H9 (cell line): ENCODE measurements around the gene MRPL36. TPM values are rescaled to one million over a fixed set of nuclear protein-coding genes. Genes with fewer than 3 reads are reported as not detected.

ENCODE experiments used
- DNase-seq: peaks from one replicate; pipeline ENCODE4 v3.0.0-alpha.2; 2017
- H2AFZ ChIP-seq: one replicate; pipeline ENCODE4 v1.6.1; 2013; ENCODE audit warnings: mild to moderate bottlenecking, low read length, control low read depth, moderate library complexity
- H2AK5ac ChIP-seq: 2 replicates; pipeline ENCODE4 v1.6.1; 2013; ENCODE audit warnings: low read length, control low read depth, mixed read lengths; ENCODE audit not compliant: insufficient read length
- H2BK120ac ChIP-seq: one replicate; pipeline ENCODE4 v1.6.1; 2013; ENCODE audit warnings: low read depth, mild to moderate bottlenecking, low read length, control low read depth, inconsistent platforms; ENCODE audit not compliant: poor library complexity, severe bottlenecking
- H2BK12ac ChIP-seq: 2 replicates; pipeline ENCODE4 v1.6.1; 2013; ENCODE audit warnings: low read length, control low read depth, mixed read lengths, low read depth; ENCODE audit not compliant: insufficient read length
- H2BK15ac ChIP-seq: 2 replicates; pipeline ENCODE4 v1.6.1; 2013; ENCODE audit warnings: low read depth, low read length, control low read depth
- H2BK20ac ChIP-seq: one replicate; pipeline ENCODE4 v1.6.1; 2013; ENCODE audit warnings: low read depth, mild to moderate bottlenecking, low read length, control low read depth, inconsistent platforms; ENCODE audit not compliant: poor library complexity, severe bottlenecking
- H2BK5ac ChIP-seq: 2 replicates; pipeline ENCODE4 v1.6.1; 2013; ENCODE audit warnings: low read length, control low read depth, mixed read lengths; ENCODE audit not compliant: insufficient read length
- H3K14ac ChIP-seq: 2 replicates; pipeline ENCODE4 v1.6.1; 2013; ENCODE audit warnings: low read length, control low read depth; ENCODE audit not compliant: insufficient read depth
- H3K18ac ChIP-seq: 2 replicates; pipeline ENCODE4 v1.6.1; 2013; ENCODE audit warnings: low read depth, mild to moderate bottlenecking, mixed read lengths, low read length, control low read depth; ENCODE audit not compliant: insufficient read length
- H3K23ac ChIP-seq: 2 replicates; pipeline ENCODE4 v1.6.1; 2013; ENCODE audit warnings: low read length, control low read depth, mixed read lengths, low read depth; ENCODE audit not compliant: insufficient read length
- H3K23me2 ChIP-seq: 2 replicates; pipeline ENCODE4 v1.6.1; 2013; ENCODE audit warnings: low read depth, mild to moderate bottlenecking, mixed read lengths, low read length, control low read depth; ENCODE audit not compliant: insufficient read length, poor library complexity, severe bottlenecking
- H3K27ac ChIP-seq: 2 replicates; pipeline ENCODE4 v1.5.1; 2013; ENCODE audit warnings: low read length, control low read depth, mixed read lengths, low read depth; ENCODE audit not compliant: insufficient read length
- H3K27me3 ChIP-seq: 2 replicates; pipeline ENCODE4 v1.6.1; 2013; ENCODE audit warnings: low read length, control low read depth, inconsistent platforms; ENCODE audit not compliant: insufficient read depth
- H3K4ac ChIP-seq: 2 replicates; pipeline ENCODE4 v1.6.1; 2013; ENCODE audit warnings: low read depth, mild to moderate bottlenecking, control low read depth, inconsistent platforms, low read length, moderate library complexity
- H3K4me1 ChIP-seq: 2 replicates; pipeline ENCODE4 v1.6.1; 2013; ENCODE audit warnings: low read length, control low read depth, inconsistent platforms; ENCODE audit not compliant: insufficient read depth
- H3K4me2 ChIP-seq: 2 replicates; pipeline ENCODE4 v1.6.1; 2013; ENCODE audit warnings: low read length, control low read depth, mixed read lengths; ENCODE audit not compliant: insufficient read length, insufficient read depth
- H3K56ac ChIP-seq: 2 replicates; pipeline ENCODE4 v1.6.1; 2013; ENCODE audit warnings: low read depth, mild to moderate bottlenecking, mixed read lengths, low read length, control low read depth; ENCODE audit not compliant: insufficient read length
- H3K79me1 ChIP-seq: 2 replicates; pipeline ENCODE4 v1.6.1; 2013; ENCODE audit warnings: low read depth, mild to moderate bottlenecking, moderate library complexity, low read length, control low read depth, inconsistent platforms; ENCODE audit not compliant: insufficient read depth, poor library complexity, severe bottlenecking
- H3K79me2 ChIP-seq: 2 replicates; pipeline ENCODE4 v1.6.1; 2013; ENCODE audit warnings: low read length, control low read depth, inconsistent platforms; ENCODE audit not compliant: insufficient read depth
- H3K9ac ChIP-seq: 2 replicates; pipeline ENCODE4 v1.6.1; 2013; ENCODE audit warnings: low read length, control low read depth, mixed read lengths; ENCODE audit not compliant: insufficient read length; ENCODE audit errors: extremely low read depth
- H3K9me3 ChIP-seq: one replicate; pipeline ENCODE4 v1.6.1; 2013; ENCODE audit warnings: low read depth, low read length, inconsistent platforms; ENCODE audit not compliant: control insufficient read depth
- H3T11ph ChIP-seq: one replicate; pipeline ENCODE4 v1.6.1; 2013; ENCODE audit warnings: mild to moderate bottlenecking, low read length, control low read depth, inconsistent platforms
- H4K20me1 ChIP-seq: one replicate; pipeline ENCODE4 v1.6.1; 2013; ENCODE audit not compliant: control insufficient read depth, insufficient read length, insufficient read depth
- H4K5ac ChIP-seq: 2 replicates; pipeline ENCODE4 v1.6.1; 2013; ENCODE audit warnings: low read depth, mild to moderate bottlenecking, mixed read lengths, low read length, control low read depth; ENCODE audit not compliant: insufficient read length
- H4K8ac ChIP-seq: replicated peaks from 2 replicates; pipeline ENCODE4 v1.6.1; 2013; ENCODE audit warnings: low read length, control low read depth, mixed read lengths, low read depth; ENCODE audit not compliant: insufficient read length
- H4K91ac ChIP-seq: 2 replicates; pipeline ENCODE4 v1.6.1; 2013; ENCODE audit warnings: low read depth, mild to moderate bottlenecking, moderate library complexity, mixed read lengths, low read length, control low read depth; ENCODE audit not compliant: insufficient read length
- H3K27ac Mint-ChIP-seq, 3 experiments: 2 replicates in 2 of 3; 3 replicates in 1 of 3; pipeline ENCODE4 v1.8.0; 2020 to 2021; ENCODE audit warnings: mixed read lengths in 3 of 3, mild to moderate bottlenecking in 1 of 3, moderate library complexity in 1 of 3
- H3K27me3 Mint-ChIP-seq: 2 replicates; pipeline ENCODE4 v1.8.0; 2021; ENCODE audit warnings: low read depth, mild to moderate bottlenecking, moderate library complexity, mixed read lengths
- H3K36me3 Mint-ChIP-seq, 3 experiments: 2 replicates in 2 of 3; 3 replicates in 1 of 3; pipeline ENCODE4 v1.8.0; 2020 to 2021; ENCODE audit warnings: low read depth in 3 of 3, mixed read lengths in 3 of 3; ENCODE audit not compliant: insufficient read depth in 1 of 3
- H3K4me1 Mint-ChIP-seq, 2 experiments: 2 replicates each; pipeline ENCODE4 v1.8.0; 2020; ENCODE audit warnings: mixed read lengths in 2 of 2
- H3K4me3 Mint-ChIP-seq, 2 experiments: 2 replicates in 1 of 2; 3 replicates in 1 of 2; pipeline ENCODE4 v1.8.0; 2020 to 2021; ENCODE audit warnings: mild to moderate bottlenecking in 2 of 2, mixed read lengths in 2 of 2, moderate library complexity in 1 of 2
- H3K9me3 Mint-ChIP-seq, 2 experiments: 2 replicates in 1 of 2; 3 replicates in 1 of 2; pipeline ENCODE4 v1.8.0; 2020; ENCODE audit warnings: mild to moderate bottlenecking in 2 of 2, mixed read lengths in 2 of 2, moderate library complexity in 1 of 2
- CTCF ChIP-seq: fragments of 200-600 bp; sonication (generic); conservative IDR thresholded peaks from 3 replicates; pipeline ENCODE4 v1.8.0; 2021; ENCODE audit warnings: antibody characterized with exemption, mild to moderate bottlenecking
- WGBS: extraction: QIAGEN DNeasy Blood & Tissue Kit; methylation state at CpG from one replicate; pipeline ENCODE4 v1.1.7; 2013; ENCODE audit warnings: missing lambda C conversion rate, low lambda C conversion rate, mixed read lengths; ENCODE audit not compliant: insufficient read length; ENCODE audit errors: extremely low coverage; 5-methylcytosine and 5-hydroxymethylcytosine counted together
- total RNA-seq: library from RNA; stranded (reverse); gene quantifications from 2 replicates; pipeline ENCODE4 v1.2.1, GENCODE V29; 2021

Gene MRPL36
- total RNA-seq, 1 experiment from 2014 or later, result 67.3 TPM

GRCh38 chr5:1832511-1833250 lies 33.0 kb upstream of the MRPL36 start:
- Histone ChIP-seq H2BK20ac (no peak overlapping the region), H2BK5ac (no peak overlapping the region), H3K23me2 (no peaks in the 10 kb centered on the region), H4K8ac (no peak overlapping the region), H4K20me1 (no peaks in the 10 kb centered on the region), H3K27ac (no peak overlapping the region), H3K79me2 (no peaks in the 10 kb centered on the region), H2BK15ac (no peak overlapping the region), H4K91ac (no peak overlapping the region), H4K5ac (no peak overlapping the region), H2AK5ac (no peak overlapping the region), H3K4ac (no peak overlapping the region), H2BK12ac (no peak overlapping the region), H3K23ac (no peak overlapping the region), H3K79me1 (no peaks in the 10 kb centered on the region), H3K56ac (no peak overlapping the region), H3K27me3 (no peaks in the 10 kb centered on the region), H2BK120ac (no peak overlapping the region), H3K4me1 (no peaks in the 10 kb centered on the region), H3K9ac (no peak overlapping the region), H3T11ph (no peak overlapping the region), H2AFZ (no peak overlapping the region), H3K4me2 (no peak overlapping the region), H3K14ac (no peak overlapping the region), H3K18ac (no peak overlapping the region), H3K9me3 (no peaks in the 10 kb centered on the region)
- no peaks in the 10 kb centered on the region; a peak in 1 of 5 replicates for H3K9me3 Mint-ChIP-seq
- H3K36me3 Mint-ChIP-seq, result peaks cover 0 to 2% (median 0%) of the 10 kb centered on the region in 3 experiments; a peak in 1 of 7 replicates
- no peak for TF ChIP-seq CTCF
- H3K4me3 Mint-ChIP-seq, result no peak overlapping the region
- peak overlapping the region in 1 of 3 experiments; percentile 27; a peak in 1 of 7 replicates for H3K27ac Mint-ChIP-seq
- DNase-seq, result no peak
- H3K27me3 Mint-ChIP-seq, result peaks cover 16% of the 10 kb centered on the region
- H3K4me1 Mint-ChIP-seq, result peaks cover 33 to 52% of the 10 kb centered on the region in 2 experiments
- no CpG with 5 or more reads among the region's 28 CpGs for WGBS
